ENCODE results near the gene MYO1D.

GRCh38 chr17:32913593-32913992 lies 36.7 kb upstream of the MYO1D start:
- TF ChIP-seq CTCF (IDR thresholded peaks at IDR 0.05; ENCODE audit: low read depth, low read length, missing input control) (no peak), REST (IDR thresholded peaks at IDR 0.05) (no peak), EGR1 (IDR thresholded peaks at IDR 0.05; ENCODE audit: low read depth in 2 of 2) (no peak), HNF4G (IDR thresholded peaks at IDR 0.05) (no peak), YY1 (IDR thresholded peaks at IDR 0.05) (no peak), TAF1 (conservative IDR thresholded peaks at IDR 0.05) (no peak), JUND (IDR thresholded peaks at IDR 0.05) (no peak)

Measured in liver (tissue), 3 donors.